Lung microvascular endothelial cell (primary cell): ENCODE measurements around the gene TGFB1I1. TPM values are rescaled to one million over a fixed set of nuclear protein-coding genes. Genes with fewer than 3 reads are reported as not detected.
"Not testable (repeated sequence)": the region's sequence is repeated elsewhere in the genome, so short reads cannot be mapped to it uniquely, and the experiment has no call there.

Experiments
- DNase-seq, 2 donors: peaks; one replicate each; pipeline versions ENCODE4 v3.0.0 to v3.0.0-alpha.2; 2010; ENCODE audit warnings: low read depth in 2 of 2
- total RNA-seq: library from RNA; depleted of rRNA; stranded (reverse); fragments of >200 nt; gene quantifications from 2 replicates; pipeline ENCODE4 v1.2.1, GENCODE V29; 2014

The TGFB1I1 gene
- total RNA-seq, 1 donor from 2014 or later = 29.4 TPM

GRCh38 chr16:31513126-31513525 is 41.2 kb downstream of the TGFB1I1 start:
- DNase-seq = no peak

GRCh38 chr16:31513884-31514283 is 41.9 kb downstream of the TGFB1I1 start:
- DNase-seq = no peak

GRCh38 chr16:31517800-31518402 is 45.9 kb downstream of the TGFB1I1 start:
- no peak for DNase-seq

GRCh38 chr16:31519759-31520431 is 47.9 kb downstream of the TGFB1I1 start:
- no peak for DNase-seq

GRCh38 chr16:31521368-31521767 is 49.4 kb downstream of the TGFB1I1 start:
- DNase-seq = no peak

GRCh38 chr16:31522071-31522470 is 50.1 kb downstream of the TGFB1I1 start:
- no peak for DNase-seq

- DNase-seq = not testable (repeated sequence)
These were observed 51.8 kb downstream of the TGFB1I1 start for GRCh38 chr16:31523768-31524167.

GRCh38 chr16:31525113-31525512 is 53.2 kb downstream of the TGFB1I1 start:
- no peak for DNase-seq

Other genes starting within 250 kb of the TGFB1I1 start
- under 0.01 TPM in 1 of 2 replicates, not detected in the other for gene ITGAM, start 212.2 kb upstream of the TGFB1I1 start, total RNA-seq
- under 0.01 and 0.87 TPM in 2 replicates for gene ITGAX, start 117.0 kb upstream of the TGFB1I1 start, total RNA-seq
- gene ITGAD, start 78.8 kb upstream of the TGFB1I1 start, total RNA-seq = not detected in 2 replicates
- not detected in 2 replicates for gene COX6A2, start 43.8 kb upstream of the TGFB1I1 start, total RNA-seq
- gene ZNF843, start 29.4 kb upstream of the TGFB1I1 start, total RNA-seq = under 0.01 and 0.20 TPM in 2 replicates
- 8.7 and 17.3 TPM in 2 replicates for gene ARMC5, start 12.7 kb upstream of the TGFB1I1 start, total RNA-seq
- not detected in 2 replicates for gene SLC5A2, start 11.0 kb downstream of the TGFB1I1 start, total RNA-seq
- gene RUSF1, start 36.2 kb downstream of the TGFB1I1 start, total RNA-seq = 17.4 and 23.6 TPM in 2 replicates
- gene AHSP, start 55.7 kb downstream of the TGFB1I1 start, total RNA-seq = not detected in 2 replicates